Measurements from ENCODE around the gene AIG1. TPM values are rescaled to one million over a fixed set of nuclear protein-coding genes. Genes with fewer than 3 reads are reported as not detected.
"Not testable (repeated sequence)": the region's sequence is repeated elsewhere in the genome, so short reads cannot be mapped to it uniquely, and the experiment has no call there.

Gene AIG1
- polyA plus RNA-seq, 1 experiment, result 43.2 TPM

DNA sequence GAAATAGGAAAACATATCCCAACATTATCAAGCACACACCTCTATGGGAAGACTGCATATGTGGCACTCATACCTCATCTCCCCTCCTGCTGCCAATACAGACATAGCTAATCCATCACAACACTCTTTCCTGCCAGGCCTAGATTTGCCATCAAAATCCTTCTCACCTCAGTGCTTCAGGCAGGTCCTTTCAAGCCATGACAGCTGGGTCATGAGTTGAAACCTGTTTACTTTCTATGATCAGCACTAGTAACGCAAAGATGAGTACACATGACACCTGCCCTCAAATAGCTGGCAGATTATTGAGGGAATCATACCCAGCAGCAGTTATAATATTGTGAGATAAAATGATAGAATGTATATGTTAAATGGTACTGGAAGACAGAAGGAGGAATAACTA lies 183.1 kb downstream of the AIG1 start:
- DNase-seq (ENCODE audit: low read depth), result no peak
- TF ChIP-seq, protein P1, sequence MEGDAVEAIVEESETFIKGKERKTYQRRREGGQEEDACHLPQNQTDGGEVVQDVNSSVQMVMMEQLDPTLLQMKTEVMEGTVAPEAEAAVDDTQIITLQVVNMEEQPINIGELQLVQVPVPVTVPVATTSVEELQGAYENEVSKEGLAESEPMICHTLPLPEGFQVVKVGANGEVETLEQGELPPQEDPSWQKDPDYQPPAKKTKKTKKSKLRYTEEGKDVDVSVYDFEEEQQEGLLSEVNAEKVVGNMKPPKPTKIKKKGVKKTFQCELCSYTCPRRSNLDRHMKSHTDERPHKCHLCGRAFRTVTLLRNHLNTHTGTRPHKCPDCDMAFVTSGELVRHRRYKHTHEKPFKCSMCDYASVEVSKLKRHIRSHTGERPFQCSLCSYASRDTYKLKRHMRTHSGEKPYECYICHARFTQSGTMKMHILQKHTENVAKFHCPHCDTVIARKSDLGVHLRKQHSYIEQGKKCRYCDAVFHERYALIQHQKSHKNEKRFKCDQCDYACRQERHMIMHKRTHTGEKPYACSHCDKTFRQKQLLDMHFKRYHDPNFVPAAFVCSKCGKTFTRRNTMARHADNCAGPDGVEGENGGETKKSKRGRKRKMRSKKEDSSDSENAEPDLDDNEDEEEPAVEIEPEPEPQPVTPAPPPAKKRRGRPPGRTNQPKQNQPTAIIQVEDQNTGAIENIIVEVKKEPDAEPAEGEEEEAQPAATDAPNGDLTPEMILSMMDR (IDR thresholded peaks at IDR 0.05; ENCODE audit: insufficient read depth, low read depth, low read length), result no peak
- ChIA-PET POLR2A (no interaction called here), CTCF (no interaction called here)
- Histone ChIP-seq H3K36me3 (ENCODE audit: control insufficient read depth, insufficient read depth, low read length) (no peaks in the 10 kb centered on the region), H3K4me3 (ENCODE audit: low read depth, low read length) (no peak overlapping the region), H3K27me3 (ENCODE audit: control insufficient read depth, insufficient read depth, low read length) (no peaks in the 10 kb centered on the region)

DNA sequence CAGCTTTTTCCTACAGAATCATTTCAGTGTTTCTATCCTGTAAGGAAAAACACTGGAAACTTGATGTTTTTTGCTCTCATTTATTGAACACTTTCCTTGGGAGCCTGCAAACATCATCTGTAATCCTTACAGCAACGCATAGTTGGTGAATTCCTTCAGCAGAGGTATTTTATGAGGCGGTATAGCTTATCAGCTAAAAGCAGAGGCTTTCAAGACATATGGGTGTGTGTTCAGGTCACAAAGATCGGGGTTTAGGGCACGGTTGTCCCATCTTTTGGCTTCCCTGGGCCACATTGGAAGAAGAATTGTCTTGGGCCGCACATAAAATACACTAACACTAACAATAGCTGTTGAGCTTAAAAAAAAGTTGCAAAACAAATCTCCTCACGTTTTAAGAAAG lies 185.0 kb downstream of the AIG1 start:
- TF ChIP-seq, protein P1 (IDR thresholded peaks at IDR 0.05; ENCODE audit: insufficient read depth, low read depth, low read length), result no peak
- Histone ChIP-seq H3K4me3 (ENCODE audit: low read depth, low read length) (no peak overlapping the region), H3K36me3 (ENCODE audit: control insufficient read depth, insufficient read depth, low read length) (no peaks in the 10 kb centered on the region), H3K27me3 (ENCODE audit: control insufficient read depth, insufficient read depth, low read length) (no peaks in the 10 kb centered on the region)
- POLR2A ChIA-PET, result no interaction called here
- CTCF ChIA-PET, result no interaction called here
- no peak for DNase-seq (ENCODE audit: low read depth)

- H3K36me3 ChIP-seq (ENCODE audit: control insufficient read depth, insufficient read depth, low read length); H3K4me3 ChIP-seq (ENCODE audit: low read depth, low read length); H3K27me3 ChIP-seq (ENCODE audit: control insufficient read depth, insufficient read depth, low read length); CTCF ChIA-PET; POLR2A ChIA-PET: not testable (repeated sequence)
- DNase-seq (ENCODE audit: low read depth), result peak; percentile 6
Observed at GRCh38 chr6:143246166-143246775, 185.6 kb downstream of the AIG1 start.

- Histone ChIP-seq H3K4me3 (ENCODE audit: low read depth, low read length) (no peak overlapping the region), H3K36me3 (ENCODE audit: control insufficient read depth, insufficient read depth, low read length) (no peaks in the 10 kb centered on the region), H3K27me3 (ENCODE audit: control insufficient read depth, insufficient read depth, low read length) (no peaks in the 10 kb centered on the region)
- DNase-seq (ENCODE audit: low read depth), result no peak
- ChIA-PET CTCF (interaction anchor here (0.5 kb wide), 1 partner anchor 28 kb away, joined by 3 read pairs; no protein-coding TSS in a partner anchor), POLR2A (no interaction called here)
- TF ChIP-seq, protein P1 (IDR thresholded peaks at IDR 0.05; ENCODE audit: insufficient read depth, low read depth, low read length), result no peak
Observed at GRCh38 chr6:143247586-143247985, 186.9 kb downstream of the AIG1 start.

GRCh38 chr6:143248359-143248758 lies 187.7 kb downstream of the AIG1 start:
- DNase-seq (ENCODE audit: low read depth), result no peak
- ChIA-PET CTCF (interaction anchor here (0.5 to 1.5 kb wide), 2 partner anchors 27 to 179 kb away, joined by 3 read pairs; no protein-coding TSS in a partner anchor), POLR2A (no interaction called here)
- Histone ChIP-seq H3K27me3 (ENCODE audit: control insufficient read depth, insufficient read depth, low read length) (no peaks in the 10 kb centered on the region), H3K4me3 (ENCODE audit: low read depth, low read length) (no peak overlapping the region), H3K36me3 (ENCODE audit: control insufficient read depth, insufficient read depth, low read length) (no peaks in the 10 kb centered on the region)
- TF ChIP-seq, protein P1 (IDR thresholded peaks at IDR 0.05; ENCODE audit: insufficient read depth, low read depth, low read length), result no peak

GRCh38 chr6:143251288-143251687 lies 190.6 kb downstream of the AIG1 start:
- POLR2A ChIA-PET, result interaction anchor here (0.6 kb wide), 1 partner anchor 93 kb away, joined by 4 read pairs; no protein-coding TSS in a partner anchor
- no peaks in the 10 kb centered on the region for H3K27me3 ChIP-seq (ENCODE audit: control insufficient read depth, insufficient read depth, low read length)

More at GRCh38 chr6:143251288-143251687, 190.6 kb downstream of the AIG1 start:
- TF ChIP-seq, protein P1 (IDR thresholded peaks at IDR 0.05; ENCODE audit: insufficient read depth, low read depth, low read length), result no peak
- no peak overlapping the region for H3K4me3 ChIP-seq (ENCODE audit: low read depth, low read length)
- H3K36me3 ChIP-seq (ENCODE audit: control insufficient read depth, insufficient read depth, low read length), result peaks cover 1% of the 10 kb centered on the region; the same call in 1 of the 2 replicates
- CTCF ChIA-PET, result interaction anchor here (1.4 kb wide), 1 partner anchor 10 kb away, joined by 4 read pairs; no protein-coding TSS in a partner anchor
- no peak for DNase-seq (ENCODE audit: low read depth)
